OCI-M2 (cell line): ENCODE data around the gene EFCAB11.
A peak's percentile ranks its signal among the peaks of the same experiment; 100 is the strongest.

Source experiments
- DNase-seq: peaks from one replicate; lab custom pipeline; 2025; ENCODE audit not compliant: unreplicated experiment; lab: John Stamatoyannopoulos, UW

EFCAB11 gene

GRCh38 chr14:89775946-89776345, 178.6 kb downstream of the EFCAB11 start:
- no peak for DNase-seq

- no peak for DNase-seq
Observed at GRCh38 chr14:89775151-89775550, 179.4 kb downstream of the EFCAB11 start.

DNA sequence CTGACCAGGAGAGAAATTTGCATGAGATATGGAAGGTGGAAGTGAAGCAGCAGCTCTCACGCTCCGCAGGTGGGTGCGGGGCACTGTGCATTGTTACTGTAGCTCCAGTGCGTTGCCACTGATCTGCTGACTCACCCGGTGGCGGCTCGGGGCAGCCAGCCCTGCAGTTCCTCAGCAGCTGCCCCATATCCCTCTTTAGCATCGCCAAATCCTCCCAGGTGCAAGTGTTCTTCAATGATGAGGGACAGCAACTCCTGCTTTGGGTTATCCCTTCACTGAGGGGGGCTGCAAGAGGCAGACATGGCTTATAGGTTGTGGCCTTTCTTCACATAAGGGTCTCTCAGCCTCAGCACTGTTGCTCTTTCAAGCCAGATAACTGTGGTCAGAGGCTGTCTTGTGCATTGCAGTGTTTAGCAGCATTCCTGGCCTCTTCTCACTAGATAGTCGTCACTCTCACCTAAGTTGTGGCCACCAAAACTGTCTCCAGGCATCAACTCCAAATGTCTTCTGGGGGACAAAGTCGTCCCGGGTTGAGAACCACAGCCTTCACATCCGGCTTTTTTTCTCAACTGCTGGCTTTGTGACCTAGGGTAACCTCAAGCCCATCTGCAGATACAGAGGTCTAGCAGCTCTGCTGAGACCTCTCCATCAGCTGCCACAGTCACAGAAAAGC, 180.8 kb downstream of the EFCAB11 start:
- no peak for DNase-seq

- no peak for DNase-seq
Observed at GRCh38 chr14:89773151-89773550, 181.4 kb downstream of the EFCAB11 start.

DNA sequence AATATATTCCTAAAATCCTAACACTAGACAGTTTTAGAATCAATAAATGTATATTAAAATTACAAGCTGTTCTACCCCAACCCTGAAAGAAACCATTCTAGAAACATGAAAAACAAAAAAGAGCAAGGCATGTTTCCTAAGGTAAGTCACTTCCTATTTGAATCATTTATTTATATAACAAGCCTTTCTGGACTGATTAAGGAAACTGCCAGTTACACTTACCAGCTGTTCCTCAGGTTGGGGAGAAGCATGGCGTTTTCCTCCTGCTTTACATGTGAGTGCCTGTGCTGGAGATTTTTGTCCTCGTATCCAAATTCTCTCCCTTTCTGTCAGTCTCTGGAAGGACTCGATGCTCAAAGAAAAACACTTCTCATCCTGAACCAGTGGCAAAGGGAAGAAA, 183.3 kb downstream of the EFCAB11 start:
- no peak for DNase-seq

DNA sequence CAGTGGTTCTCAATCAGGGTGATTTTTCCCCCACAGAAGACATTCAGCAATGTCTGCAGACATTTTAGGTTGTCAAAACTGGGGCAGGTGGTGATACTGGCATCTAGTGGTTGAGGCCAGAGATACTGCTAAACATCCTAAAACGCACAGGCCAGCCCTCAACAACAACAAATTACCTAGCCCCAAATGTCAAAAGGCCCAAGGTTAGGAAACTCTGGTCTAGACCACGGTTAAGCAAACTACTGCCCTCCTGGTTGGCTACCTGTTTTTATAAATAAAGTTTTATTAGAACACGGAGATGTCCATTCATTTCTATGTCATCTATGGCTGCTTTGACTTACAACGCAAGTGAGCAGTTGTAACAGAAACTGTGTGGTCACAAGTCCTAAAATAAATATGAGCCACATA, 186.7 kb downstream of the EFCAB11 start:
- peak; percentile 32 for DNase-seq

DNA sequence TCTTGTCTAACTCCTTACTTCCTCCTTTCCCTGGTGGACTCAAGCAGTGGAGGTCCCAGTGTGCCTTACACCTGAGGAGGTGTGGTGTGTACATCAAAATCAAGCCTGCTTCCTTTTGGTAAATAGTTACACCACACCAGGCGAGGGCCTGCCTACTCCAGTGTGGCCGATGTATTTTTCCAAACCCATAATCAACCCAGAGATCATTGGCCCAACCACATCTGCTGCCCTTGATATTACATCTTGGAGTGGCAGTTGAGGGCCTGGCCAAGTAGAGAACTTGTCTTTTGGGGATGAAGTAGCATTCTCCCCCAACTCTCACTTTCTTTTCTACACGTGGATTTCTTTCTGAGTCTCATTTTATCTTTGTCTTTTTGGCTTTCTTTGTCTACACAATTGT, 187.4 kb downstream of the EFCAB11 start:
- no peak for DNase-seq

GRCh38 chr14:89765346-89765745, 189.2 kb downstream of the EFCAB11 start:
- DNase-seq: no peak

DNA sequence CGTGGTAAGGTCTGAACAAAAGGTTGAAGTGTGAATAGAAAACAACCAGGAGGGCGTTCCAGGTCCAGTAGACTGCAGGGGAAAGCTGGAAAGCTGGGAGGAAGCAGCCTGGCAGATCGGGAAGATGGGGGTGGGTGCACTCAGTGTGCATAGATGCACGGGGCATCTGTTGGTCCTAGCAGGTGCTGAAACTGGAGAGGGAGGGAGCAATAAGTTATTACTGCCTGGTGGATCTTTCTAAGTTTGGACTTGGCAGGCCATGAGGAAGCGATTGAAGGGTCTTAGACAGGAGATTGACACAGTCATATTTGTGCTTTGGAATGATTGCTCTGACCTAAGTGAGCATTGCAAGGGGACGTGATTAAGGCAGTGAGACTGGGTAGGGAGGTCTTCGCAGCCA, 194.4 kb downstream of the EFCAB11 start:
- no peak for DNase-seq

DNA sequence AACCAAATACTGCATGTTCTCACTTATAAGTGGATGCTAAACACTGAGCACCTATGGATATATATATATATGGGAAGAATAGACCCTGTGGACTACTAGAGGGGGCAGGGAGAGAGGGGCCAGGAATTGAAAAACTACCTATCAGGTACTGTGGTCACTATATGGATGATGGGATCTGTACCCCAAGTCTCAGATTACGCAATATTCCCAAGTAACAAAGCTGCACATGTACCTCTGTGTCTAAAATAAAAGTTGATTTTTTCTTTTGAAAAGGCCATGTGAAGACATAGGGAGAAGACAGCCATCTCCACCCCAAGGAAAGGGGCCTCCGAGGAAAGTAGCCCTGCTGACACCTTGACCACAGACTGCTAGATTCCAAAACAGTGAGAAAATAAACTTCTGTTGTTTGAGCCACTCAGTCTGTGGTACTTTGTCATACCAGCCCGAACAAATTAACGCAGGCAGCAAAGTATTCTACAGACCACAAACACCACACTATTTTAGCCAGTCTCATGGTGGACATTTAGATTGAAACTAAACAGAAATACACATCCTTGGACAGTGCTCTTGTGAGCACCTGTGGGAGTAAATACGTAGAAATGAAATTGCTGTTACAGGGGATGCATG, 197.1 kb downstream of the EFCAB11 start:
- DNase-seq: no peak

GRCh38 chr14:89755816-89756215, 198.7 kb downstream of the EFCAB11 start:
- no peak for DNase-seq

- no peak for DNase-seq
Observed at GRCh38 chr14:89753828-89754412, 200.6 kb downstream of the EFCAB11 start.

DNA sequence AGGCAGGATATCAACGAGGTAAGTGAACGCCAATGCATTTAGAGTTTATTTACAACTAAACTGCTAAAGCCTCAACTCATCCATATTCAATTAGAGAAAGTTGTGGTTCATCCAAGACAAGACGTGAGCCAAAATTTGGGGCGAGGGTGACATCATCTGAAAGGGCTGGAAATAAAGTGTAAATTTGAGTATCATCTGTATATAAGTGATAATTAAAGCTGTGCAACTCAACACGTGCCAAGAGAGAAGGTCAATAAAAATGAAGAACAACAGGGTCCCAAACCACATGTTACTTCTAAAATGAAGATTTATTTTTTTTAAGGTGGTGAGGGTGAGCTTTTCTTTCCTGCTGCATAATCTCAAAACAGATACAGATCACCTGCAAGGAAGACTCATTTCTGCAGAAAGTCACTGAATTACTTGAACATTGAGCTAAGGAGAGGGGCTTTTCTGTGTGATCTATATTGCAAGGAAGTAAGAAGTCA, 203.6 kb downstream of the EFCAB11 start:
- DNase-seq: no peak

DNA sequence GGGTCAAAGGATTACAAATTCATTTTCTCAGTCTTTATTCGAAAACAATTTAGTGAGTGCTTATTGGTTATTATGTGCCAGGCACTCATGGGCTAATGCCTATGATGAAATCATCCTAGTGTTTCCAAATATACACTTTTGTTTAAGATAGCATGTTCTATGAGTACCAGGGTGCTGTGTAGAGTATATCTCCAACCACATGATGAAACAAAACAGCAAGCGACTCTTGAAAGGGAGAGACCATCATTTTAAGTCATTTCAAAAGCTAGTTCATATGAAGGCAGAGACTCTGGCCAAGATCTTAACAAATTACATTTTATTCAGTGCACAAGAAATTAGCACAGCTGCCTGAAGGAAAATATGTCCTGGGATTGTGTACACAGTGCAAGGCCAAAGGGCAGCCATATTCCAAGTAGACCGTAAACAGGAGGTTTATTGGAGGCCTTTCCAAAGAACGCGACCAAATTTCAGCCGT, 204.2 kb downstream of the EFCAB11 start:
- DNase-seq: no peak

GRCh38 chr14:89748004-89748403, 206.5 kb downstream of the EFCAB11 start:
- no peak for DNase-seq

DNA sequence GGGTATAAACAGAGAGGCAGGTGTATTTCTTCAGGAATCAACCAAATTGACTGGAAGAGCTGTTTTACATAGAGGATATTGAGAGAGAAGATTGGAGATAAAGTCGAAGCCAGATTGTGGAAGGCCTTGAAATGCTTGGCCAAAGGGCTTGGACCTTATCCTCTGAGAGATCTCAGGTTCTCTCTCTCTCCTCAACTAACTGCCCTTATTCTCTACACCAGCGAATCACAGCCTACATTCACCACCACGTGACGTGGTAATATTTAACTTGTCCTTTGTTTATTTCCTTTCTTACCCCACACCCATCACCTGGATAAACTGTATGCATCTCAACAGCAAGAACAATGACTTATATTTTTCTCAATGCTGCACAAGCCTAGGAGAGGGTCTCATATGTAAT, 207.4 kb downstream of the EFCAB11 start:
- DNase-seq: no peak

DNA sequence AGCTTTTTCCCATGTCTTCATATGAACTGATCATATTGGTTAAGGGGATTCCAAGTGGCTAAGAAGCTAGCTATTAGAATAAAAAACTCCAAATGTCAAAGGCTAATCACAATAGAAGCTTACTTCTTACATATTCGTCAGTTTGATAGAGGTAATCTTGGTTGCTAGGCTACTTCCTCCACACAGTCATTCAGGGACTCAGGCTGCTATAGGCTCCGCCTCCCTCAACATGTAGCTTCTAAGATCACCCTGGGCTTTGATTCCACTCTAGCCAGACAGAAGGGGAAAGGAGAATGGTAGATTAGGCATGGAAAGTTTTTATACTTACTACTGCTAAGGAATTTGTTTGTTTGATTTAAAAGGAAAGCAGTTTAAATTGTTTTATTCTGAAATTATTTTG, 207.9 kb downstream of the EFCAB11 start:
- DNase-seq: no peak

DNA sequence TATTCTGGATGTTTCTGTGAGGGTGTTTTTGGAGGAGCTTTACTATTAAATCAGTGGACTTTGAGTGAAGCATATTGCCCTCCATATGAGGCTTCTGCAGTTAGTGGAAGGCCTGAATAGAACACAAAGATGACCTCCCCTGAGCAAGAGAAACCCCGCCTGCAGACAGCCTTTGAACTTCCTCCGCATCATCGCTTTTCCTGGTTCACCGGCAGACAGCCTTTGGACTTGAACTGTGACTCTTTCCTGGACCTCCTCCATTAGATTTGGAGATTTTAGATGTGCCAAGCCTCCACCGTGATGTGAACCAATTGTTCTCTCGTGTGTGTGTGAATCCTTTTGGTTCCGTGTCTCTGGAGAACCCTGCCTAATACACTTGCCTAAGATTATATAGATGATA, 208.4 kb downstream of the EFCAB11 start:
- no peak for DNase-seq
